ENCODE results near the gene REXO1.

Gene REXO1

GRCh38 chr19:1856698-1857603, 8.7 kb upstream of the REXO1 start:
- Histone ChIP-seq H3K27me3 (ENCODE audit: control insufficient read depth, insufficient read depth, low read length) (no peaks in the 10 kb centered on the region), H3K36me3 (ENCODE audit: control insufficient read depth, insufficient read depth, low read length) (no peaks in the 10 kb centered on the region), H3K4me1 (ENCODE audit: control insufficient read depth, insufficient read depth, low read length) (peaks cover 18% of the 10 kb centered on the region), H3K4me3 (ENCODE audit: low read length) (peak overlapping the region; percentile 69), H3K27ac (ENCODE audit: low read depth, low read length) (peak overlapping the region; percentile 73), H3K9ac (ENCODE audit: low read length) (peak overlapping the region; percentile 80)

GRCh38 chr19:1856345-1856697, 8.0 kb upstream of the REXO1 start:
- peak overlapping the region; percentile 73 for H3K27ac ChIP-seq (ENCODE audit: low read depth, low read length)
- peaks cover 18% of the 10 kb centered on the region for H3K4me1 ChIP-seq (ENCODE audit: control insufficient read depth, insufficient read depth, low read length)
- no peaks in the 10 kb centered on the region for H3K36me3 ChIP-seq (ENCODE audit: control insufficient read depth, insufficient read depth, low read length)
- peak overlapping the region; percentile 80 for H3K9ac ChIP-seq (ENCODE audit: low read length)
- H3K27me3 ChIP-seq (ENCODE audit: control insufficient read depth, insufficient read depth, low read length) = no peaks in the 10 kb centered on the region
- peak overlapping the region; percentile 69 for H3K4me3 ChIP-seq (ENCODE audit: low read length)

- Histone ChIP-seq H3K36me3 (ENCODE audit: control insufficient read depth, insufficient read depth, low read length) (no peaks in the 10 kb centered on the region), H3K4me3 (ENCODE audit: low read length) (peak overlapping the region; percentile 69), H3K27ac (ENCODE audit: low read depth, low read length) (peak overlapping the region; percentile 73), H3K27me3 (ENCODE audit: control insufficient read depth, insufficient read depth, low read length) (no peaks in the 10 kb centered on the region), H3K4me1 (ENCODE audit: control insufficient read depth, insufficient read depth, low read length) (peaks cover 18% of the 10 kb centered on the region), H3K9ac (ENCODE audit: low read length) (peak overlapping the region; percentile 80)
Measured at GRCh38 chr19:1855828-1856255, 7.6 kb upstream of the REXO1 start.

- no peaks in the 10 kb centered on the region for H3K36me3 ChIP-seq (ENCODE audit: control insufficient read depth, insufficient read depth, low read length)
- peaks cover 14% of the 10 kb centered on the region for H3K4me1 ChIP-seq (ENCODE audit: control insufficient read depth, insufficient read depth, low read length)
- peak overlapping the region; percentile 59 for H3K9ac ChIP-seq (ENCODE audit: low read length)
- H3K27me3 ChIP-seq (ENCODE audit: control insufficient read depth, insufficient read depth, low read length) = no peaks in the 10 kb centered on the region
- peak overlapping the region; percentile 69 for H3K4me3 ChIP-seq (ENCODE audit: low read length)
- H3K27ac ChIP-seq (ENCODE audit: low read depth, low read length) = peak overlapping the region; percentile 73
Measured at GRCh38 chr19:1855040-1855827, 7.0 kb upstream of the REXO1 start.

GRCh38 chr19:1854542-1855039, 6.3 kb upstream of the REXO1 start:
- Histone ChIP-seq H3K4me3 (ENCODE audit: low read length) (peak overlapping the region; percentile 45), H3K4me1 (ENCODE audit: control insufficient read depth, insufficient read depth, low read length) (peaks cover 11% of the 10 kb centered on the region), H3K36me3 (ENCODE audit: control insufficient read depth, insufficient read depth, low read length) (no peaks in the 10 kb centered on the region), H3K9ac (ENCODE audit: low read length) (no peak overlapping the region), H3K27ac (ENCODE audit: low read depth, low read length) (peak overlapping the region; percentile 54), H3K27me3 (ENCODE audit: control insufficient read depth, insufficient read depth, low read length) (no peaks in the 10 kb centered on the region)

GRCh38 chr19:1854039-1854541, 5.8 kb upstream of the REXO1 start:
- H3K4me3 ChIP-seq (ENCODE audit: low read length) = no peak overlapping the region
- H3K9ac ChIP-seq (ENCODE audit: low read length) = no peak overlapping the region
- no peaks in the 10 kb centered on the region for H3K27me3 ChIP-seq (ENCODE audit: control insufficient read depth, insufficient read depth, low read length)
- peaks cover 11% of the 10 kb centered on the region for H3K4me1 ChIP-seq (ENCODE audit: control insufficient read depth, insufficient read depth, low read length)
- no peaks in the 10 kb centered on the region for H3K36me3 ChIP-seq (ENCODE audit: control insufficient read depth, insufficient read depth, low read length)
- H3K27ac ChIP-seq (ENCODE audit: low read depth, low read length) = no peak overlapping the region

- Histone ChIP-seq H3K4me3 (ENCODE audit: low read length) (no peak overlapping the region), H3K27ac (ENCODE audit: low read depth, low read length) (no peak overlapping the region), H3K4me1 (ENCODE audit: control insufficient read depth, insufficient read depth, low read length) (peaks cover 11% of the 10 kb centered on the region), H3K27me3 (ENCODE audit: control insufficient read depth, insufficient read depth, low read length) (no peaks in the 10 kb centered on the region), H3K36me3 (ENCODE audit: control insufficient read depth, insufficient read depth, low read length) (no peaks in the 10 kb centered on the region), H3K9ac (ENCODE audit: low read length) (no peak overlapping the region)
Measured at GRCh38 chr19:1853295-1854038, 5.2 kb upstream of the REXO1 start.

GRCh38 chr19:1852581-1853128, 4.4 kb upstream of the REXO1 start:
- H3K27ac ChIP-seq (ENCODE audit: low read depth, low read length) = no peak overlapping the region
- H3K9ac ChIP-seq (ENCODE audit: low read length) = no peak overlapping the region
- H3K27me3 ChIP-seq (ENCODE audit: control insufficient read depth, insufficient read depth, low read length) = no peaks in the 10 kb centered on the region
- H3K4me3 ChIP-seq (ENCODE audit: low read length) = no peak overlapping the region
- peaks cover 11% of the 10 kb centered on the region for H3K4me1 ChIP-seq (ENCODE audit: control insufficient read depth, insufficient read depth, low read length)
- H3K36me3 ChIP-seq (ENCODE audit: control insufficient read depth, insufficient read depth, low read length) = no peaks in the 10 kb centered on the region

GRCh38 chr19:1851654-1852580, 3.6 kb upstream of the REXO1 start:
- peaks cover 16% of the 10 kb centered on the region for H3K4me1 ChIP-seq (ENCODE audit: control insufficient read depth, insufficient read depth, low read length)
- H3K36me3 ChIP-seq (ENCODE audit: control insufficient read depth, insufficient read depth, low read length) = no peaks in the 10 kb centered on the region
- H3K4me3 ChIP-seq (ENCODE audit: low read length) = no peak overlapping the region
- no peaks in the 10 kb centered on the region for H3K27me3 ChIP-seq (ENCODE audit: control insufficient read depth, insufficient read depth, low read length)
- no peak overlapping the region for H3K27ac ChIP-seq (ENCODE audit: low read depth, low read length)
- no peak overlapping the region for H3K9ac ChIP-seq (ENCODE audit: low read length)

GRCh38 chr19:1850809-1851653, 2.7 kb upstream of the REXO1 start:
- no peak overlapping the region for H3K4me3 ChIP-seq (ENCODE audit: low read length)
- H3K36me3 ChIP-seq (ENCODE audit: control insufficient read depth, insufficient read depth, low read length) = no peaks in the 10 kb centered on the region
- no peak overlapping the region for H3K9ac ChIP-seq (ENCODE audit: low read length)
- H3K27me3 ChIP-seq (ENCODE audit: control insufficient read depth, insufficient read depth, low read length) = no peaks in the 10 kb centered on the region
- H3K4me1 ChIP-seq (ENCODE audit: control insufficient read depth, insufficient read depth, low read length) = peaks cover 19% of the 10 kb centered on the region
- no peak overlapping the region for H3K27ac ChIP-seq (ENCODE audit: low read depth, low read length)

All from rectal smooth muscle tissue (tissue), 1 donor.